Measurements from ENCODE around the gene FZD7. TPM values are rescaled to one million over a fixed set of nuclear protein-coding genes. Genes with fewer than 3 reads are reported as not detected.

The FZD7 gene
- total and polyA plus RNA-seq, 10 of the 15 experiments (the other 5 are each of a cell fraction or from before 2014, with no cell fraction given): 0.24 to 2.4 (median 0.75) TPM

DNA sequence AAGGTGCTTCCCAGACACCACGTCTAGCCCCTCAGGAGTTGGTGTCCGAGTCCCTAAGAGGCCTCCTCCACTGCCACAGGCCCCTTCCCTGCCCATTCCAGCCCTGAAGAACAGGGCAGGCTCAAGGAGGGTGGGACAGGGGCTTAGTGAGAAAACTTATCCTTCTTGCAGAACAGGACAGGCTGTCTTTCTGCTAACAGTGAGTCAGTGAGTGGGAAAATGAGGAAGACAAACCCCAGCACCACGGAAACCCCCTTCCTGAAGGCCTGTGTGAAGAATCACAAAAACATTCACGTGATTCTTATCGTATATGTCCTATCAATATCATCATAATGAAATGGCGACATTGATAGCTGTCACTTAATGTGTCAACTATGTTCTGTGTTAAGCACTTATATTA, 9.8 kb downstream of the FZD7 start (continued):
- TF ChIP-seq, protein P1, sequence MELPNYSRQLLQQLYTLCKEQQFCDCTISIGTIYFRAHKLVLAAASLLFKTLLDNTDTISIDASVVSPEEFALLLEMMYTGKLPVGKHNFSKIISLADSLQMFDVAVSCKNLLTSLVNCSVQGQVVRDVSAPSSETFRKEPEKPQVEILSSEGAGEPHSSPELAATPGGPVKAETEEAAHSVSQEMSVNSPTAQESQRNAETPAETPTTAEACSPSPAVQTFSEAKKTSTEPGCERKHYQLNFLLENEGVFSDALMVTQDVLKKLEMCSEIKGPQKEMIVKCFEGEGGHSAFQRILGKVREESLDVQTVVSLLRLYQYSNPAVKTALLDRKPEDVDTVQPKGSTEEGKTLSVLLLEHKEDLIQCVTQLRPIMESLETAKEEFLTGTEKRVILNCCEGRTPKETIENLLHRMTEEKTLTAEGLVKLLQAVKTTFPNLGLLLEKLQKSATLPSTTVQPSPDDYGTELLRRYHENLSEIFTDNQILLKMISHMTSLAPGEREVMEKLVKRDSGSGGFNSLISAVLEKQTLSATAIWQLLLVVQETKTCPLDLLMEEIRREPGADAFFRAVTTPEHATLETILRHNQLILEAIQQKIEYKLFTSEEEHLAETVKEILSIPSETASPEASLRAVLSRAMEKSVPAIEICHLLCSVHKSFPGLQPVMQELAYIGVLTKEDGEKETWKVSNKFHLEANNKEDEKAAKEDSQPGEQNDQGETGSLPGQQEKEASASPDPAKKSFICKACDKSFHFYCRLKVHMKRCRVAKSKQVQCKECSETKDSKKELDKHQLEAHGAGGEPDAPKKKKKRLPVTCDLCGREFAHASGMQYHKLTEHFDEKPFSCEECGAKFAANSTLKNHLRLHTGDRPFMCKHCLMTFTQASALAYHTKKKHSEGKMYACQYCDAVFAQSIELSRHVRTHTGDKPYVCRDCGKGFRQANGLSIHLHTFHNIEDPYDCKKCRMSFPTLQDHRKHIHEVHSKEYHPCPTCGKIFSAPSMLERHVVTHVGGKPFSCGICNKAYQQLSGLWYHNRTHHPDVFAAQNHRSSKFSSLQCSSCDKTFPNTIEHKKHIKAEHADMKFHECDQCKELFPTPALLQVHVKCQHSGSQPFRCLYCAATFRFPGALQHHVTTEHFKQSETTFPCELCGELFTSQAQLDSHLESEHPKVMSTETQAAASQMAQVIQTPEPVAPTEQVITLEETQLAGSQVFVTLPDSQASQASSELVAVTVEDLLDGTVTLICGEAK (IDR thresholded peaks at IDR 0.05; ENCODE audit: borderline replicate concordance): no peak
- no peak for TF ChIP-seq MYC (IDR thresholded peaks at IDR 0.05; ENCODE audit: insufficient read depth, insufficient read length, insufficient replicate concordance, low read length, severe bottlenecking)
- peak in 1 of 2 experiments; percentile 42; a peak in 1 of 4 replicates for TF ChIP-seq BHLHE40 (IDR thresholded peaks at IDR 0.05; ENCODE audit: borderline replicate concordance in 1 of 2, low read depth in 2 of 2, low read length in 1 of 2)
- no peak for TF ChIP-seq SP1 (IDR thresholded peaks at IDR 0.05; ENCODE audit: low read depth, low read length)
- TF ChIP-seq SUZ12 (IDR thresholded peaks at IDR 0.05; ENCODE audit: unreplicated experiment): no peak

GRCh38 chr2:202044777-202045176, 11.1 kb downstream of the FZD7 start:
- Histone ChIP-seq H3K79me2 (ENCODE audit: control insufficient read depth, insufficient read depth, low read length) (no peaks in the 10 kb centered on the region), H4K20me1 (ENCODE audit: control insufficient read depth, insufficient read depth) (no peaks in the 10 kb centered on the region), H3K4me3 (no peak overlapping the region), H3K9me3 (replicated peaks; ENCODE audit: control insufficient read depth, insufficient read depth, low read length) (no peaks in the 10 kb centered on the region; the same call in 2 of the 3 replicates), H3K27me3 (replicated peaks in 1 of 2; ENCODE audit: control insufficient read depth in 2 of 2, insufficient read depth in 2 of 2, low read length in 1 of 2) (0 out of 4 replicates have a peak, but pooled peaks cover 0 to 2% of the 10 kb centered on the region in 2 experiments), H2AFZ (ENCODE audit: control insufficient read depth, low read depth, low read length) (no peak overlapping the region), H3K27ac (ENCODE audit: control insufficient read depth, insufficient read depth) (no peak overlapping the region), H3K9ac (ENCODE audit: control insufficient read depth, insufficient read depth, low read length) (no peak overlapping the region), H3K4me2 (ENCODE audit: control insufficient read depth, insufficient read depth) (no peak overlapping the region), H3K36me3 (ENCODE audit: control insufficient read depth in 2 of 2, insufficient read depth in 2 of 2, low read length in 1 of 2) (no peaks in the 10 kb centered on the region), H3K4me1 (ENCODE audit: control insufficient read depth, insufficient read depth, low read length) (peaks cover 7% of the 10 kb centered on the region; the same call in 1 of the 2 replicates)
- no peak for ATAC-seq
- no TSS peak for BruUV-seq (replicated peaks)
- RAD21 ChIA-PET (ENCODE audit: unreplicated experiment): no interaction called here
- SMC1A ChIA-PET (ENCODE audit: uncharacterized antibody, unreplicated experiment): no interaction called here
- in situ Hi-C loops (cut with MboI) (no loop called here), intact Hi-C loops (cut with micrococcal nuclease; ENCODE audit: unreplicated experiment) (no loop called here)
- DNase-seq (ENCODE audit: low read depth, low spot score): no peak
- POLR2A ChIA-PET: no interaction called here
- CTCF ChIA-PET: no interaction called here
- no peak for FAIRE-seq
- TF ChIP-seq GATAD2B (conservative IDR thresholded peaks at IDR 0.05; ENCODE audit: low read depth): no peak
- TF ChIP-seq ESRRA (IDR thresholded peaks at IDR 0.05; ENCODE audit: low read length): no peak
- TF ChIP-seq BRCA1 (IDR thresholded peaks at IDR 0.05; ENCODE audit: low read depth, low read length): no peak
- TF ChIP-seq, protein P2, sequence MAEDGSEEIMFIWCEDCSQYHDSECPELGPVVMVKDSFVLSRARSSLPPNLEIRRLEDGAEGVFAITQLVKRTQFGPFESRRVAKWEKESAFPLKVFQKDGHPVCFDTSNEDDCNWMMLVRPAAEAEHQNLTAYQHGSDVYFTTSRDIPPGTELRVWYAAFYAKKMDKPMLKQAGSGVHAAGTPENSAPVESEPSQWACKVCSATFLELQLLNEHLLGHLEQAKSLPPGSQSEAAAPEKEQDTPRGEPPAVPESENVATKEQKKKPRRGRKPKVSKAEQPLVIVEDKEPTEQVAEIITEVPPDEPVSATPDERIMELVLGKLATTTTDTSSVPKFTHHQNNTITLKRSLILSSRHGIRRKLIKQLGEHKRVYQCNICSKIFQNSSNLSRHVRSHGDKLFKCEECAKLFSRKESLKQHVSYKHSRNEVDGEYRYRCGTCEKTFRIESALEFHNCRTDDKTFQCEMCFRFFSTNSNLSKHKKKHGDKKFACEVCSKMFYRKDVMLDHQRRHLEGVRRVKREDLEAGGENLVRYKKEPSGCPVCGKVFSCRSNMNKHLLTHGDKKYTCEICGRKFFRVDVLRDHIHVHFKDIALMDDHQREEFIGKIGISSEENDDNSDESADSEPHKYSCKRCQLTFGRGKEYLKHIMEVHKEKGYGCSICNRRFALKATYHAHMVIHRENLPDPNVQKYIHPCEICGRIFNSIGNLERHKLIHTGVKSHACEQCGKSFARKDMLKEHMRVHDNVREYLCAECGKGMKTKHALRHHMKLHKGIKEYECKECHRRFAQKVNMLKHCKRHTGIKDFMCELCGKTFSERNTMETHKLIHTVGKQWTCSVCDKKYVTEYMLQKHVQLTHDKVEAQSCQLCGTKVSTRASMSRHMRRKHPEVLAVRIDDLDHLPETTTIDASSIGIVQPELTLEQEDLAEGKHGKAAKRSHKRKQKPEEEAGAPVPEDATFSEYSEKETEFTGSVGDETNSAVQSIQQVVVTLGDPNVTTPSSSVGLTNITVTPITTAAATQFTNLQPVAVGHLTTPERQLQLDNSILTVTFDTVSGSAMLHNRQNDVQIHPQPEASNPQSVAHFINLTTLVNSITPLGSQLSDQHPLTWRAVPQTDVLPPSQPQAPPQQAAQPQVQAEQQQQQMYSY (CRISPR knock-in tag; IDR thresholded peaks at IDR 0.05): no peak

Measured in GM12878 (cell line).